Measurements from ENCODE around the gene GMCL2. TPM values are rescaled to one million over a fixed set of nuclear protein-coding genes. Genes with fewer than 3 reads are reported as not detected.

Gene GMCL2
- total and polyA plus RNA-seq, 9 donors: 0.08 TPM; not detected in 8

- no peaks in the 10 kb centered on the region for H3K9me3 ChIP-seq (replicated peaks; ENCODE audit: control insufficient read depth, low read depth, low read length)
- WGBS (ENCODE audit: insufficient coverage): 74% methylated on average over 2 of the region's 4 CpGs
- H3K4me3 ChIP-seq (ENCODE audit: low read length): no peak overlapping the region
- peaks cover 2% of the 10 kb centered on the region for H3K4me1 ChIP-seq (ENCODE audit: control insufficient read depth, insufficient read depth, low read length)
- DNase-seq: no peak
- no peaks in the 10 kb centered on the region for H3K27me3 ChIP-seq (ENCODE audit: control insufficient read depth, insufficient read depth, low read length)
- H3K27ac ChIP-seq (ENCODE audit: low read length): no peak overlapping the region
- H3K36me3 ChIP-seq (ENCODE audit: control insufficient read depth, insufficient read depth, low read length): peaks cover 87% of the 10 kb centered on the region
Observed at GRCh38 chr5:178213003-178213461, 25.9 kb upstream of the GMCL2 start.

- Histone ChIP-seq H3K27me3 (ENCODE audit: control insufficient read depth, insufficient read depth, low read length) (no peaks in the 10 kb centered on the region), H3K9me3 (replicated peaks; ENCODE audit: control insufficient read depth, low read depth, low read length) (no peaks in the 10 kb centered on the region), H3K36me3 (ENCODE audit: control insufficient read depth, insufficient read depth, low read length) (peaks cover 93% of the 10 kb centered on the region), H3K4me1 (ENCODE audit: control insufficient read depth, insufficient read depth, low read length) (peaks cover 6% of the 10 kb centered on the region), H3K27ac (ENCODE audit: low read length) (no peak overlapping the region), H3K4me3 (ENCODE audit: low read length) (no peak overlapping the region)
- 100% methylated on average over 1 of the region's 3 CpGs for WGBS (ENCODE audit: insufficient coverage)
- DNase-seq: no peak
Observed at GRCh38 chr5:178212241-178213002, 25.3 kb upstream of the GMCL2 start.

GRCh38 chr5:178211095-178212048 is 24.2 kb upstream of the GMCL2 start:
- H3K4me3 ChIP-seq (ENCODE audit: low read length): no peak overlapping the region
- WGBS (ENCODE audit: insufficient coverage): 76% methylated on average over 6 of the region's 8 CpGs

GRCh38 chr5:178210686-178211085 is 23.5 kb upstream of the GMCL2 start:
- Histone ChIP-seq H3K9me3 (replicated peaks; ENCODE audit: control insufficient read depth, low read depth, low read length) (no peaks in the 10 kb centered on the region), H3K27ac (ENCODE audit: low read length) (no peak overlapping the region), H3K4me3 (ENCODE audit: low read length) (no peak overlapping the region), H3K27me3 (ENCODE audit: control insufficient read depth, insufficient read depth, low read length) (no peaks in the 10 kb centered on the region), H3K4me1 (ENCODE audit: control insufficient read depth, insufficient read depth, low read length) (peaks cover 22% of the 10 kb centered on the region), H3K36me3 (ENCODE audit: control insufficient read depth, insufficient read depth, low read length) (peaks cover 98% of the 10 kb centered on the region)
- 100% methylated on average over 1 of the region's 5 CpGs for WGBS (ENCODE audit: insufficient coverage)
- no peak for DNase-seq

More at GRCh38 chr5:178211095-178212048, 24.2 kb upstream of the GMCL2 start:
- Histone ChIP-seq H3K27me3 (ENCODE audit: control insufficient read depth, insufficient read depth, low read length) (no peaks in the 10 kb centered on the region), H3K9me3 (replicated peaks; ENCODE audit: control insufficient read depth, low read depth, low read length) (no peaks in the 10 kb centered on the region), H3K27ac (ENCODE audit: low read length) (no peak overlapping the region), H3K4me1 (ENCODE audit: control insufficient read depth, insufficient read depth, low read length) (peaks cover 15% of the 10 kb centered on the region), H3K36me3 (ENCODE audit: control insufficient read depth, insufficient read depth, low read length) (peaks cover 98% of the 10 kb centered on the region)
- DNase-seq: no peak

GRCh38 chr5:178210073-178210535 is 22.9 kb upstream of the GMCL2 start:
- no peak for DNase-seq
- Histone ChIP-seq H3K27ac (ENCODE audit: low read length) (no peak overlapping the region), H3K27me3 (ENCODE audit: control insufficient read depth, insufficient read depth, low read length) (no peaks in the 10 kb centered on the region), H3K4me1 (ENCODE audit: control insufficient read depth, insufficient read depth, low read length) (peaks cover 26% of the 10 kb centered on the region), H3K4me3 (ENCODE audit: low read length) (no peak overlapping the region), H3K9me3 (replicated peaks; ENCODE audit: control insufficient read depth, low read depth, low read length) (no peaks in the 10 kb centered on the region), H3K36me3 (ENCODE audit: control insufficient read depth, insufficient read depth, low read length) (peaks cover 92% of the 10 kb centered on the region)
- 83% methylated on average over 18 of the region's 18 CpGs for WGBS (ENCODE audit: insufficient coverage)

- no peak overlapping the region for H3K4me3 ChIP-seq (ENCODE audit: low read length)
- no peak for DNase-seq
- no peaks in the 10 kb centered on the region for H3K9me3 ChIP-seq (replicated peaks; ENCODE audit: control insufficient read depth, low read depth, low read length)
- peaks cover 86% of the 10 kb centered on the region for H3K36me3 ChIP-seq (ENCODE audit: control insufficient read depth, insufficient read depth, low read length)
- no peaks in the 10 kb centered on the region for H3K27me3 ChIP-seq (ENCODE audit: control insufficient read depth, insufficient read depth, low read length)
- H3K27ac ChIP-seq (ENCODE audit: low read length): no peak overlapping the region
- H3K4me1 ChIP-seq (ENCODE audit: control insufficient read depth, insufficient read depth, low read length): peaks cover 26% of the 10 kb centered on the region
- WGBS (ENCODE audit: insufficient coverage): 74% methylated on average over 8 of the region's 8 CpGs
Observed at GRCh38 chr5:178209334-178210072, 22.3 kb upstream of the GMCL2 start.

GRCh38 chr5:178208540-178209227 is 21.5 kb upstream of the GMCL2 start:
- no peak for DNase-seq
- H3K4me1 ChIP-seq (ENCODE audit: control insufficient read depth, insufficient read depth, low read length): peaks cover 29% of the 10 kb centered on the region
- H3K4me3 ChIP-seq (ENCODE audit: low read length): no peak overlapping the region
- peaks cover 78% of the 10 kb centered on the region for H3K36me3 ChIP-seq (ENCODE audit: control insufficient read depth, insufficient read depth, low read length)
- no peak overlapping the region for H3K27ac ChIP-seq (ENCODE audit: low read length)
- WGBS (ENCODE audit: insufficient coverage): 90% methylated on average over 2 of the region's 5 CpGs
- no peaks in the 10 kb centered on the region for H3K9me3 ChIP-seq (replicated peaks; ENCODE audit: control insufficient read depth, low read depth, low read length)
- no peaks in the 10 kb centered on the region for H3K27me3 ChIP-seq (ENCODE audit: control insufficient read depth, insufficient read depth, low read length)

- peaks cover 70% of the 10 kb centered on the region for H3K36me3 ChIP-seq (ENCODE audit: control insufficient read depth, insufficient read depth, low read length)
- 100% methylated on average over 1 of the region's 1 CpG for WGBS (ENCODE audit: insufficient coverage)
Observed at GRCh38 chr5:178207917-178208280, 20.7 kb upstream of the GMCL2 start.

GRCh38 chr5:178207183-178207916 is 20.2 kb upstream of the GMCL2 start:
- Histone ChIP-seq H3K36me3 (ENCODE audit: control insufficient read depth, insufficient read depth, low read length) (peaks cover 64% of the 10 kb centered on the region), H3K4me3 (ENCODE audit: low read length) (no peak overlapping the region), H3K27me3 (ENCODE audit: control insufficient read depth, insufficient read depth, low read length) (no peaks in the 10 kb centered on the region), H3K27ac (ENCODE audit: low read length) (no peak overlapping the region), H3K4me1 (ENCODE audit: control insufficient read depth, insufficient read depth, low read length) (peaks cover 29% of the 10 kb centered on the region), H3K9me3 (replicated peaks; ENCODE audit: control insufficient read depth, low read depth, low read length) (no peaks in the 10 kb centered on the region)
- 67% methylated on average over 5 of the region's 5 CpGs for WGBS (ENCODE audit: insufficient coverage)
- peak; percentile 39 for DNase-seq

More at GRCh38 chr5:178207917-178208280, 20.7 kb upstream of the GMCL2 start:
- H3K4me3 ChIP-seq (ENCODE audit: low read length): no peak overlapping the region
- H3K9me3 ChIP-seq (replicated peaks; ENCODE audit: control insufficient read depth, low read depth, low read length): no peaks in the 10 kb centered on the region
- DNase-seq: no peak
- no peak overlapping the region for H3K27ac ChIP-seq (ENCODE audit: low read length)
- H3K27me3 ChIP-seq (ENCODE audit: control insufficient read depth, insufficient read depth, low read length): no peaks in the 10 kb centered on the region
- H3K4me1 ChIP-seq (ENCODE audit: control insufficient read depth, insufficient read depth, low read length): peaks cover 29% of the 10 kb centered on the region

Data from muscle of leg (tissue), 11 donors.